Smooth muscle cell (in vitro differentiated cells): ENCODE data around the gene CACNA1C. TPM values are rescaled to one million over a fixed set of nuclear protein-coding genes. Genes with fewer than 3 reads are reported as not detected.

Experiments
- DNase-seq: peaks from one replicate; lab custom pipeline; 2025; ENCODE audit not compliant: unreplicated experiment; lab: John Stamatoyannopoulos, UW
- H2AFZ ChIP-seq: fragments of 200-600 bp; sonication (generic); 2 replicates; pipeline ENCODE4 v1.6.0; 2016; ENCODE audit warnings: antibody characterized with exemption, low read depth, mild to moderate bottlenecking
- H3F3A ChIP-seq: fragments of 200-600 bp; sonication (generic); 2 replicates; pipeline ENCODE4 v1.6.0; 2017; ENCODE audit warnings: antibody characterized with exemption, low read depth
- H3K27ac ChIP-seq: fragments of 200-600 bp; sonication (generic); 2 replicates; pipeline ENCODE4 v1.5.1; 2016; ENCODE audit warnings: low read depth, mild to moderate bottlenecking
- H3K27me3 ChIP-seq: fragments of 200-600 bp; sonication (generic); 2 replicates; pipeline ENCODE4 v1.6.1; 2016; ENCODE audit warnings: low read depth, mild to moderate bottlenecking
- H3K36me3 ChIP-seq: fragments of 200-600 bp; sonication (generic); 2 replicates; pipeline ENCODE4 v1.5.1; 2016; ENCODE audit warnings: low read depth
- H3K4me1 ChIP-seq: fragments of 200-600 bp; sonication (generic); 2 replicates; pipeline ENCODE4 v1.5.1; 2016; ENCODE audit warnings: low read depth
- H3K4me2 ChIP-seq: fragments of 200-600 bp; sonication (generic); 2 replicates; pipeline ENCODE4 v1.6.0; 2016; ENCODE audit warnings: mild to moderate bottlenecking
- H3K4me3 ChIP-seq: fragments of 200-600 bp; sonication (generic); 2 replicates; pipeline ENCODE4 v1.5.1; 2016; ENCODE audit warnings: mild to moderate bottlenecking
- H3K79me2 ChIP-seq: fragments of 200-600 bp; sonication (generic); 2 replicates; pipeline ENCODE4 v1.6.0; 2016; ENCODE audit warnings: low read depth, mild to moderate bottlenecking
- H3K9ac ChIP-seq: fragments of 200-600 bp; sonication (generic); 2 replicates; pipeline ENCODE4 v1.6.0; 2016; ENCODE audit warnings: low read depth
- H3K9me3 ChIP-seq: fragments of 200-600 bp; sonication (generic); replicated peaks from 2 replicates; pipeline ENCODE4 v1.5.1; 2016; ENCODE audit warnings: low read depth
- H4K20me1 ChIP-seq: fragments of 200-600 bp; sonication (generic); 2 replicates; pipeline ENCODE4 v1.6.0; 2016; ENCODE audit warnings: low read depth
- WGBS: methylation state at CpG from one replicate; pipeline ENCODE4 v1.1.7; 2016; ENCODE audit warnings: low lambda C conversion rate; 5-methylcytosine and 5-hydroxymethylcytosine counted together
- polyA plus RNA-seq: library from polyadenylated mRNA; unstranded; fragments of >200 nt; fragmentation: Nextera tagmentation; extraction: Ambion mirVana; gene quantifications from 2 replicates; pipeline ENCODE4 v1.2.1, GENCODE V29; 2016
- total RNA-seq: library from RNA; depleted of rRNA; stranded (reverse); fragments of >200 nt; gene quantifications from 2 replicates; pipeline ENCODE4 v1.2.3, GENCODE V29; 2014
- TF ChIP-seq, protein P1 (sequence below): fragments of 200-600 bp; sonication (generic); IDR thresholded peaks from 2 replicates; pipeline ENCODE4 v1.5.1; 2017; ENCODE audit warnings: borderline replicate concordance, mild to moderate bottlenecking, antibody characterized with exemption; ENCODE audit not compliant: insufficient read depth, poor library complexity, severe bottlenecking

The CACNA1C gene
- total and polyA plus RNA-seq, 2 experiments from 2014 or later: 1.6 to 4.5 TPM

DNA sequence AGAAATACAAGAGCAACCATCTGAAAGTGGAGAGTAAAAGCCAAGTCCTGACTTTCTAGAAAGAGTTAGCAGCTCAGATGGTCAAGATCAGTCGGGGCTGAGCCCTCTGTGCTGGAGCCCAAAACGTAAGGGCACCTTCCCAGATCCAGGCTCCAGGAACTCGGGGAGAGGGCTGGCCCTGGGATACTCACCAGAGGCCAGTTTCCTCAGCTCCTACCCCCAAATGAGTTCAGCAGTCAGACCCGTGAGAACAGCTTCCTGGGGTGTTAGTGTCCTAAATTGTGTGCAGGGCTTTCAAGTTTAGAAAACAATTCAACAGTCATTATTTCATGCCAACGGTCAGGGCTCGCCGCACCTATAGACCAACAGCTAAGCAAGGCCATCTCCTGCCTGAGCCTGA is 594.4 kb downstream of the CACNA1C start:
- Histone ChIP-seq H3F3A (no peaks in the 10 kb centered on the region), H3K4me3 (no peak overlapping the region), H3K27me3 (no peaks in the 10 kb centered on the region), H2AFZ (no peak overlapping the region), H3K36me3 (no peaks in the 10 kb centered on the region), H3K9ac (no peak overlapping the region), H3K9me3 (no peaks in the 10 kb centered on the region), H4K20me1 (no peaks in the 10 kb centered on the region), H3K27ac (no peak overlapping the region), H3K4me1 (no peaks in the 10 kb centered on the region), H3K79me2 (no peaks in the 10 kb centered on the region), H3K4me2 (no peak overlapping the region)
- TF ChIP-seq, protein P1, sequence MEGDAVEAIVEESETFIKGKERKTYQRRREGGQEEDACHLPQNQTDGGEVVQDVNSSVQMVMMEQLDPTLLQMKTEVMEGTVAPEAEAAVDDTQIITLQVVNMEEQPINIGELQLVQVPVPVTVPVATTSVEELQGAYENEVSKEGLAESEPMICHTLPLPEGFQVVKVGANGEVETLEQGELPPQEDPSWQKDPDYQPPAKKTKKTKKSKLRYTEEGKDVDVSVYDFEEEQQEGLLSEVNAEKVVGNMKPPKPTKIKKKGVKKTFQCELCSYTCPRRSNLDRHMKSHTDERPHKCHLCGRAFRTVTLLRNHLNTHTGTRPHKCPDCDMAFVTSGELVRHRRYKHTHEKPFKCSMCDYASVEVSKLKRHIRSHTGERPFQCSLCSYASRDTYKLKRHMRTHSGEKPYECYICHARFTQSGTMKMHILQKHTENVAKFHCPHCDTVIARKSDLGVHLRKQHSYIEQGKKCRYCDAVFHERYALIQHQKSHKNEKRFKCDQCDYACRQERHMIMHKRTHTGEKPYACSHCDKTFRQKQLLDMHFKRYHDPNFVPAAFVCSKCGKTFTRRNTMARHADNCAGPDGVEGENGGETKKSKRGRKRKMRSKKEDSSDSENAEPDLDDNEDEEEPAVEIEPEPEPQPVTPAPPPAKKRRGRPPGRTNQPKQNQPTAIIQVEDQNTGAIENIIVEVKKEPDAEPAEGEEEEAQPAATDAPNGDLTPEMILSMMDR: no peak
- DNase-seq: no peak
- 93% methylated on average over 7 of the region's 7 CpGs for WGBS

DNA sequence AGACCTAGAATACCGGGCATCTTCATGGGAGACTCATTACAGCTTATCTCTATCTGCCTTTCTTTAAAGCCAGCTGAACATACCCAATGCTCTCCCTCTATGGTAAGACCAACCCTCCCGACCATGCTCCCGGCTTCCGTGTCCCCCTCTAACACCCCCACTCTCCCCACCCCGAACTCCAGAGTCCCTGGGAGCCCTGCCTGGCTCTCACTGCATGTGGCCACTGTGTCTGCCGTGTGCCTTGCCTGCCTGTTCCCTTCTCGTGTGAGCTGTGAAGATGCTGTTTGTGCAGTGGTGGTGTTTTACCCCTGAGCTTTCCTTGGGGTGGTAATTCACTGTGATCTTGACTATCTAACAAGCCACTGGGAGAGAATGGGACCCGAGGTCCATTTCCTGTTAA is 595.6 kb downstream of the CACNA1C start:
- no peak for DNase-seq
- Histone ChIP-seq H2AFZ (no peak overlapping the region), H4K20me1 (no peaks in the 10 kb centered on the region), H3K79me2 (no peaks in the 10 kb centered on the region), H3K27me3 (no peaks in the 10 kb centered on the region), H3K9me3 (no peaks in the 10 kb centered on the region), H3K9ac (no peak overlapping the region), H3F3A (no peaks in the 10 kb centered on the region), H3K4me1 (no peaks in the 10 kb centered on the region), H3K36me3 (no peaks in the 10 kb centered on the region), H3K27ac (no peak overlapping the region), H3K4me2 (no peak overlapping the region), H3K4me3 (no peak overlapping the region)
- TF ChIP-seq, protein P1: no peak
- WGBS: 92% methylated on average over 8 of the region's 8 CpGs

DNA sequence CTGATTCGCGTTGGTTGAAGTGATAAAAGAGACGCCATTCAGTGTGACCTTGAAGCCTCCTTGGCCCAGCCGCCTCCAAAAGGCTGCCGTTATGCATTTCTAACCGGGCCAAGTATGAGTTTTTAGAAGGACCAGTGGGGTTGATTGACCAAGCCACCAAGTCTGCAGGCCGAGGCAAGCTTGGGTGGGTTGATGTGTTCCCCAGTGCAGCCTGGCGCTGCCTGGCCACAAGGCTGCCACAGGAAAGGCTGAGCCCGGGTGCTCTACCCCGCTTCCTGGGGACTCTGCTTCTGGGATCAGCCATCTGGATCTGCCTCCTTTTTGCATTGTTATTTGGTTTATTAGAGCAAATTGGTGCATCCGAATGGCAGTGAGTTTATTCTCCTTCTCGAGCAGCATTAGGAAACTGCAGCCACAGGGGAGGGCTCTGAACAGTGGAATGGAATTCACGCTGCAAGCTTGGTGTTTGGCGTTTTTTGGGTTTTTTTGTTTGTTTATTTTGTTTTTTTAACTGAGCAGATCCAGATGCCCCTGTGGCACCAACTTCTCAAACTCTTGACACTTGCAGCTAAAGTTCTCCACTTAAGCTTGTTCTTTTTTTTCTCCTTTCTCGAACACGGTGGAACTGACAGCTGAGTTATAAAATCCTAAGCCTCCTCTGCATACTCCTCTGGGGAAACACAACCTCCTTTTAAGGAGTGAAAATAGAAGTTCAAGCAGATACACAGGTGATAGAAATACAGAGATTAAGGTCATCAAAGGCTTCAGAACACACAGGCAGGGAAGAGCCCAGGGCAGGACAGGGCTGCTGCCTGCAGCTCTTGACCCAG is 596.6 kb downstream of the CACNA1C start:
- no peak overlapping the region for H3K9ac ChIP-seq
- 87% methylated on average over 16 of the region's 16 CpGs for WGBS

More for the DNA sequence above, 596.6 kb downstream of the CACNA1C start:
- TF ChIP-seq, protein P1: no peak
- no peaks in the 10 kb centered on the region for H3K36me3 ChIP-seq
- DNase-seq: no peak
- no peaks in the 10 kb centered on the region for H3K27me3 ChIP-seq
- no peak overlapping the region for H3K27ac ChIP-seq
- no peak overlapping the region for H2AFZ ChIP-seq
- no peaks in the 10 kb centered on the region for H3K9me3 ChIP-seq
- no peaks in the 10 kb centered on the region for H3F3A ChIP-seq
- no peaks in the 10 kb centered on the region for H4K20me1 ChIP-seq
- no peaks in the 10 kb centered on the region for H3K79me2 ChIP-seq
- no peaks in the 10 kb centered on the region for H3K4me1 ChIP-seq
- H3K4me3 ChIP-seq: no peak overlapping the region
- no peak overlapping the region for H3K4me2 ChIP-seq
